ENCODE results near the gene CCDC92B.
A peak's percentile ranks its signal among the peaks of the same experiment; 100 is the strongest.
"Not testable (repeated sequence)": the region's sequence is repeated elsewhere in the genome, so short reads cannot be mapped to it uniquely, and the experiment has no call there.

CCDC92B gene

DNA sequence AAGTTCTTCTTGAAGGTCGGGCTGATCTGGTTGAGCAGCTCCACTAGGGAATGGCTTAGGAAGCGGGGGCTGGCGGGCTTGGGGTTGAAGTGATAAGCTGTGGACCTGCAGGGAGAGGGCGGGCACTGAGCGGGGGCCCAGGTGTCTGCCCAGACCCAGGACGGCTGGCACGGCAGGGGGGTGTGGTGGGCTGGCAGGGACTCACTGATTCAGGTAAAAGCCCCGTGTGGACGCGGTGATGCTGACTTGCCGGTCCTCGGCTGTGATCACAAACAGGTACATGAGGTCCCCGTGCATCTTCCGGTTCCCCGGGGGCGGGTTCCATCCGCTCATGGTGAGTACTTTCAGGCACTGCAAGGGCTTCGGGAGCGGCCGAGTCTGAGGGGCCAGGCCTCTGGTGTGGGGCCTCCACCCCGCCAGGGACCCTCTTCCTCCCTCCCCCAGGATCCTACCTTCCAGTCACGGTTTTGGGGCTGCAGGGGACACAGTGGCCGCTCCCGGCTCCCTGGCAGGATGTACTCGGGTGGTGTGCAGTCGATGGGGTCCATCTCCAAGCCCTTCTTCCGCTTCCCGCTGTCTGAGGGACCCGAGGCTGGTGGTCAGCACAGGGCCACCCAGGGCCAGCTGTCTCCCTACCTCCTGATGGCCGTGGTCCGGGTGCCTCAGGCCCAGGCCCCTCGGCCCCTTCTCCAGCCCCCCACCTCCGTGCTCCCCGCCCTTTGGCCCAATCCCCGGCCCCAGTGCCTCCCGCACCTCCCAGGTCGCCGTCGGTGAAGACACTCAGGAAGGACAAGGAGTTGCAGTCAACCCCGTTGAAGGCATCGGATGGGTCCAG is 48.1 kb downstream of the CCDC92B start:
- TF ChIP-seq, protein P1, sequence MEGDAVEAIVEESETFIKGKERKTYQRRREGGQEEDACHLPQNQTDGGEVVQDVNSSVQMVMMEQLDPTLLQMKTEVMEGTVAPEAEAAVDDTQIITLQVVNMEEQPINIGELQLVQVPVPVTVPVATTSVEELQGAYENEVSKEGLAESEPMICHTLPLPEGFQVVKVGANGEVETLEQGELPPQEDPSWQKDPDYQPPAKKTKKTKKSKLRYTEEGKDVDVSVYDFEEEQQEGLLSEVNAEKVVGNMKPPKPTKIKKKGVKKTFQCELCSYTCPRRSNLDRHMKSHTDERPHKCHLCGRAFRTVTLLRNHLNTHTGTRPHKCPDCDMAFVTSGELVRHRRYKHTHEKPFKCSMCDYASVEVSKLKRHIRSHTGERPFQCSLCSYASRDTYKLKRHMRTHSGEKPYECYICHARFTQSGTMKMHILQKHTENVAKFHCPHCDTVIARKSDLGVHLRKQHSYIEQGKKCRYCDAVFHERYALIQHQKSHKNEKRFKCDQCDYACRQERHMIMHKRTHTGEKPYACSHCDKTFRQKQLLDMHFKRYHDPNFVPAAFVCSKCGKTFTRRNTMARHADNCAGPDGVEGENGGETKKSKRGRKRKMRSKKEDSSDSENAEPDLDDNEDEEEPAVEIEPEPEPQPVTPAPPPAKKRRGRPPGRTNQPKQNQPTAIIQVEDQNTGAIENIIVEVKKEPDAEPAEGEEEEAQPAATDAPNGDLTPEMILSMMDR (IDR thresholded peaks at IDR 0.05) = no peak
- no peaks in the 10 kb centered on the region for H3K9me3 ChIP-seq
- no peak overlapping the region for H3K4me3 ChIP-seq
- DNase-seq = peak in 1 of 2 donors; percentile 61
- peaks cover 0 to 4% (median 0%) of the 10 kb centered on the region in 4 donors for H3K4me1 ChIP-seq
- intact Hi-C loops (cut with DNase I; ENCODE audit: low total_unique reads) = no loop called here
- H3K27me3 ChIP-seq = no peaks in the 10 kb centered on the region
- H3K36me3 ChIP-seq = peaks cover 56 to 81% (median 73%) of the 10 kb centered on the region in 3 donors
- H3K27ac ChIP-seq = no peak overlapping the region

DNA sequence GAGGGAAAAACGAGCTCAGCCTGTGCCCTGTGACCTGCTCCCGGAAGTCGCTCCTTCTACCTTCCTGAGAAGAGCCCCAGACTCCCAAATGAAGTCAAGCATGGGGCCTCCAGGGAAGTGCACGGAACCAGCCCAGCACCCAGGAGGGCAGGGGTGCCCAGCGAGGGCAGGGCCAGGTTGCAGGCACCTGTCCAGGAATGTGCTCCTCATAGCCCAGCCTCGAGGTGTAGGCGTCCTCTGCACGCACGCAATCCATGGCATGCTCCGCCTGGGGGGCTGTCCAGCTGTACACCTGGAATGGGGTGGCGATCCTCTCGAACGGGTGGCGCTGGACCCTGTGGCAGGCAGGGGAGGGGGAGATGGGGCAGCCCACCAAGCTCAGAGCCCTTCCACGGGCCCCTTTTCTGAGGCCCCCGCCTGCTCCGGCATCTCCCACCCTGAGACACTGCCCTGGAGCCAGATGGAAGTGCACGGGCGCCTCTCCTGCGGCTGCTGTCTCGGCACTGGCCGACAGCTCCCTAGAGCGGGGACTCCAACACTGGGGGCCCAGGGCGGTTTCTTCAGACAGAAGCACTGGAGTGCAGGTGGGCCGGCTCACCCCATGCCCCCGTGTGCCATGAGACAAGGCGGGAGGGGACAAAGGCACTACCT is 48.8 kb downstream of the CCDC92B start:
- H3K4me1 ChIP-seq = no peaks in the 10 kb centered on the region
- intact Hi-C loops (cut with DNase I; ENCODE audit: low total_unique reads) = no loop called here
- no peak overlapping the region for H3K27ac ChIP-seq
- TF ChIP-seq, protein P1 (IDR thresholded peaks at IDR 0.05) = no peak
- peaks cover 64 to 89% (median 80%) of the 10 kb centered on the region in 3 donors for H3K36me3 ChIP-seq
- H3K4me3 ChIP-seq = no peak overlapping the region
- no peaks in the 10 kb centered on the region for H3K9me3 ChIP-seq
- DNase-seq = peak in 1 of 2 donors; percentile 59
- H3K27me3 ChIP-seq = no peaks in the 10 kb centered on the region

DNA sequence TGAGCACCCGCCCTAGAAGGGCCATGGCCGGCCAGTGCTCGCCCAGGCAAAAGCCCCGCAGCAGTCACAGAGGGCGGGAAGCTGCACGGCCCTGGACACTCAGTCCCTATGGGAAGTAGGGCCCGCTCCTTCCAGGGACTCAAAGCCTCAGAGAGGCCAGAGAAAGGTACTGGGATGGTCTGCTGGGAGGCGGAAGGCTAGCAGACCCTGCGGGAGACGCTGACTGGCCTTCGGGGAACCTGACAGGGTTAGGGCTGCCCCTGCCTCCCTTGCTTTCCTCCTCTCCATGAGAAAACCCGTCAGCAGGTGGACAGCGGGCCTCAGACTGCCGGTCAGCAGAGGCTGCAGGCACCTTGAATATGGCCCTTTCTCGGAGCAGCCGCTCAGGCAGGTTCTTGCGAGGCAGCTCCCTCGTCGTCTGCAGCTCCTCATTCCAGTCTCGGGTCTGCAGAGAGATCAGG is 49.4 kb downstream of the CCDC92B start:
- intact Hi-C loops (cut with DNase I; ENCODE audit: low total_unique reads) = no loop called here
- Histone ChIP-seq H3K27me3 (no peaks in the 10 kb centered on the region), H3K36me3 (peaks cover 69 to 94% (median 86%) of the 10 kb centered on the region in 3 donors), H3K4me1 (no peaks in the 10 kb centered on the region), H3K27ac (no peak overlapping the region), H3K4me3 (no peak overlapping the region), H3K9me3 (no peaks in the 10 kb centered on the region)
- DNase-seq = peak in 1 of 2 donors; percentile 55
- TF ChIP-seq, protein P1 (IDR thresholded peaks at IDR 0.05) = no peak

- peaks cover 69 to 100% (median 93%) of the 10 kb centered on the region in 3 donors for H3K36me3 ChIP-seq
- H3K27ac ChIP-seq = not testable (repeated sequence)
These were observed 50.1 kb downstream of the CCDC92B start for GRCh38 chr17:2699216-2699805.

DNA sequence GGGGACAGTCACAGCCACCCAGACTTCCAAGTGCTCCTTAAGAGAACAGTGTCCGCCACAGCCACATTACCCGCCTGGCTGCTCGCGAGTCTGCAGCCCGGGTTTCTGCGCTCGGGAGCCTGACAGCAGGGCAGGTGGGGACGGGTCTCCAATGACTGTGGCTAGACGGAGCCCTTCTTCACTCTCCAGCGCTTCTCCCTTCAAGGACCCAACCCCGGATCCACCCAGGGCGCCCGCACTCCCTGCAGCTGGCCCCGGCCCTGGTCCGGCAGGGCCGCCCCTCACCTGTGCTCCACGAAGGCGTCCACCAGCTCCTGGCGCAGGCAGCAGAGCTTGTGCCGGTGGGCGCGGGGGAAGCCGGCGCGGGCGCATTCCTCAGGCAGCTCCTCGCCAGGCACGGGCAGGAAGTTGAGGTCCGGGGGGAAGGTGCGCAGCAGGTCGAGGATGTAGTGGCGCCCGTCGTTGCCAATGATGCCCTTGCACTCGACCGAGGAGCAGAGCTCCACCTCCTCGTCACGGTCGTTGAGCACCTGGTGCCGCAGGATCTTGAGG is 51.8 kb downstream of the CCDC92B start:
- TF ChIP-seq, protein P1 (IDR thresholded peaks at IDR 0.05) = no peak
- H3K27ac ChIP-seq = no peak overlapping the region
- no peaks in the 10 kb centered on the region for H3K27me3 ChIP-seq
- H3K36me3 ChIP-seq = peaks cover 63 to 100% (median 90%) of the 10 kb centered on the region in 3 donors
- H3K9me3 ChIP-seq = no peaks in the 10 kb centered on the region
- peak; percentile 14 to 57 for DNase-seq
- no peak overlapping the region for H3K4me3 ChIP-seq
- intact Hi-C loops (cut with DNase I; ENCODE audit: low total_unique reads) = no loop called here
- H3K4me1 ChIP-seq = no peaks in the 10 kb centered on the region

More at GRCh38 chr17:2699216-2699805, 50.1 kb downstream of the CCDC92B start:
- H3K4me3 ChIP-seq; intact Hi-C loops (cut with DNase I; ENCODE audit: low total_unique reads); H3K27me3 ChIP-seq; H3K9me3 ChIP-seq; H3K4me1 ChIP-seq: not testable (repeated sequence)
- DNase-seq = peak in 1 of 2 donors; percentile 15

Measured in tibial artery (tissue), 4 donors.